HCT116 (cell line): Measurements from ENCODE around the gene IPO11. TPM values are rescaled to one million over a fixed set of nuclear protein-coding genes. Genes with fewer than 3 reads are reported as not detected.

ENCODE experiments used
- ATAC-seq: fragments of 200-7000 bp; cut with Tn5 transposase; 2 replicates; pipeline ENCODE4 v1.9.1; 2020; ENCODE audit warnings: mild to moderate bottlenecking, moderate library complexity
- BruUV-seq: library from RNA; stranded (reverse); fragments of 400-500 nt; replicated peaks from 2 replicates; lab custom pipeline; 2021; lab: Mats Ljungman, UMichigan
- CTCF ChIA-PET: fragments of 300-600 bp; sonication (Branson Sonifier 250); formaldehyde crosslinking; loops from one replicate; lab custom pipeline; 2021; ENCODE audit warnings: antibody characterized with exemption; lab: Charles Lee
- POLR2A ChIA-PET: fragments of 300-600, 350-600 bp; sonication (Branson Sonifier 250); formaldehyde crosslinking; loops from one replicate; lab custom pipeline; 2021; ENCODE audit warnings: antibody characterized with exemption; lab: Charles Lee
- RAD21 ChIA-PET, 2 experiments: fragments of 300-600 bp; sonication (Branson Sonifier 250); formaldehyde crosslinking; loops; one replicate each; lab custom pipeline; 2023; ENCODE audit warnings: low total read pairs in 2 of 2; ENCODE audit not compliant: uncharacterized antibody in 2 of 2, unreplicated experiment in 2 of 2, low non-redundant PET in 1 of 2; lab: Charles Lee
- DNase-seq: peaks from one replicate; pipeline ENCODE4 v3.0.0-alpha.2; 2010; ENCODE audit warnings: low read depth, low spot score
- H2AFZ ChIP-seq: fragments of 200-600 bp; shearing (Covaris generic), sonication (generic); 2 replicates; pipeline ENCODE4 v1.6.1; 2017; ENCODE audit warnings: low read depth, mixed run types, mixed read lengths, antibody characterized with exemption, low read length; ENCODE audit not compliant: poor library complexity, severe bottlenecking
- H3K27ac ChIP-seq: 2 replicates; pipeline ENCODE4 v1.5.1; 2012; ENCODE audit warnings: low read depth, low read length
- H3K27me3 ChIP-seq: fragments of 200-600 bp; sonication (generic); 2 replicates; pipeline ENCODE4 v1.6.1; 2016; ENCODE audit warnings: mixed run types, low read length, mixed read lengths; ENCODE audit not compliant: insufficient read depth
- H3K36me3 ChIP-seq, 2 experiments: fragments of 200-500 bp in 1 of 2; fragments of 200-600 bp in 1 of 2; sonication (Bioruptor generic) in 1 of 2; sonication (generic) in 1 of 2; 2 replicates each; pipeline versions ENCODE4 v1.5.1 to v1.6.1; 2014 to 2016; ENCODE audit warnings: low read length in 2 of 2, inconsistent platforms in 1 of 2, mixed read lengths in 1 of 2, mixed run types in 1 of 2; ENCODE audit not compliant: insufficient read depth in 2 of 2, control insufficient read depth in 1 of 2
- H3K4me1 ChIP-seq, 2 experiments: fragments of 200-600 bp in 1 of 2; sonication (generic) in 1 of 2; 2 replicates each; pipeline versions ENCODE4 v1.5.1 to v1.6.1; 2012 to 2017; ENCODE audit warnings: low read length in 2 of 2, inconsistent platforms in 1 of 2, mild to moderate bottlenecking in 1 of 2, mixed read lengths in 1 of 2, mixed run types in 1 of 2, moderate library complexity in 1 of 2; ENCODE audit not compliant: insufficient read depth in 2 of 2, control insufficient read depth in 1 of 2
- H3K4me2 ChIP-seq: fragments of 200-600 bp; sonication (generic); 2 replicates; pipeline ENCODE4 v1.6.1; 2017; ENCODE audit warnings: mixed run types, low read length, mixed read lengths
- H3K4me3 ChIP-seq, 2 experiments: fragments of 200-600 bp in 1 of 2; sonication (generic) in 1 of 2; replicated peaks in 1 of 2; 2 replicates each; pipeline ENCODE4 v1.5.1; 2011 to 2016; ENCODE audit warnings: low read length in 2 of 2, control low read depth in 1 of 2, low read depth in 1 of 2, mild to moderate bottlenecking in 1 of 2, mixed read lengths in 1 of 2, mixed run types in 1 of 2
- H3K79me2 ChIP-seq: fragments of 200-600 bp; sonication (generic); 2 replicates; pipeline ENCODE4 v1.6.1; 2017; ENCODE audit warnings: mild to moderate bottlenecking, mixed run types, low read length, moderate library complexity, mixed read lengths; ENCODE audit not compliant: insufficient read depth
- H3K9ac ChIP-seq: fragments of 200-600 bp; sonication (generic); 2 replicates; pipeline ENCODE4 v1.6.1; 2016; ENCODE audit warnings: low read length, mixed read lengths
- H3K9me2 ChIP-seq: fragments of 200-600 bp; sonication (generic), shearing (Covaris generic); 2 replicates; pipeline ENCODE4 v1.6.1; 2017; ENCODE audit warnings: mixed run types, mild to moderate bottlenecking, moderate library complexity; ENCODE audit not compliant: insufficient read depth
- H3K9me3 ChIP-seq, 2 experiments: fragments of 200-500 bp in 1 of 2; fragments of 200-600 bp in 1 of 2; sonication (Bioruptor generic) in 1 of 2; sonication (generic) in 1 of 2; 2 replicates each; pipeline ENCODE4 v1.6.1; 2014 to 2017; ENCODE audit warnings: low read length in 2 of 2, mixed read lengths in 2 of 2, inconsistent platforms in 1 of 2, low read depth in 1 of 2, mild to moderate bottlenecking in 1 of 2, mixed run types in 1 of 2, moderate library complexity in 1 of 2; ENCODE audit not compliant: control insufficient read depth in 1 of 2, insufficient read depth in 1 of 2
- H4K20me1 ChIP-seq: fragments of 200-600 bp; sonication (generic), shearing (Covaris generic); 2 replicates; pipeline ENCODE4 v1.6.1; 2017; ENCODE audit warnings: mixed run types, mild to moderate bottlenecking, moderate library complexity; ENCODE audit not compliant: insufficient read depth
- ELF1 ChIP-seq: IDR thresholded peaks from 2 replicates; pipeline ENCODE4 v1.6.1; 2012; ENCODE audit warnings: low read depth, borderline replicate concordance
- EZH2 ChIP-seq: fragments of 200-600 bp; sonication (generic); IDR thresholded peaks from 2 replicates; pipeline ENCODE4 v1.6.1; 2017; ENCODE audit warnings: antibody characterized with exemption, mixed run types
- JUND ChIP-seq: IDR thresholded peaks from 2 replicates; pipeline ENCODE4 v1.6.1; 2012
- RAD21 ChIP-seq: IDR thresholded peaks from 2 replicates; pipeline ENCODE4 v1.6.1; 2012; ENCODE audit warnings: low read depth, mild to moderate bottlenecking
- SP1 ChIP-seq: IDR thresholded peaks from 2 replicates; pipeline ENCODE4 v1.6.1; 2012; ENCODE audit warnings: low read depth
- YY1 ChIP-seq: IDR thresholded peaks from 2 replicates; pipeline ENCODE4 v1.6.1; 2011; ENCODE audit warnings: low read length, low read depth, moderate library complexity, mild to moderate bottlenecking; ENCODE audit not compliant: insufficient replicate concordance; ENCODE audit errors: extremely low read depth
- ZBTB33 ChIP-seq: IDR thresholded peaks from 2 replicates; pipeline ENCODE4 v1.6.1; 2011; ENCODE audit warnings: mild to moderate bottlenecking, low read length, moderate library complexity; ENCODE audit not compliant: insufficient replicate concordance; ENCODE audit errors: extremely low read depth
- intact Hi-C: fragments of 100-400 bp; cut with micrococcal nuclease; formaldehyde crosslinking; loops from 2 replicates; pipeline ENCODE4 v1.10.0; 2022
- total RNA-seq: library from RNA; stranded (reverse); gene quantifications from one replicate; pipeline ENCODE4 v1.2.1, GENCODE V29; 2021; ENCODE audit not compliant: unreplicated experiment

Gene IPO11
- total RNA-seq, 1 experiment from 2014 or later: 55.1 TPM

DNA sequence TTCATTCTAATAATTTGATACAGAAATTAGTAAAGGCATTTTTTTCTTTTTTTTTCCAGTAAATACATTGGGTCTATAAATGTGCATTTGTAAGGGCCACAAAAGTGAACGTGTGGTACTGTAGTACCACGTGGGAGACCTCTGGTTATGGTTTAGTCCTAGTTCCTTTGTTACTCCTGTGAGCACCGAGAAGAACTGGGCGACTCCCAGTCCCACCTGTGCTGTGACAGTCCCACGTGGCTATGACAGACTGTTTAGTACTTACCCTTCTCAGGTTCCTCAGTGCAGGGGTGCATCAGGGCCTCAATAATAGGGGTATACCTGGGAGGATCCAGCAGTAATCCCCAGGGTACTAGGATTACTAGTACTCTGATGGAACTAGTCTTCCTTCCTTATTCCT lies 215.3 kb downstream of the IPO11 start:
- ATAC-seq: no peak
- H3K9me3 ChIP-seq: no peaks in the 10 kb centered on the region
- H3K9ac ChIP-seq: no peak overlapping the region
- H3K4me1 ChIP-seq: no peaks in the 10 kb centered on the region
- no peaks in the 10 kb centered on the region for H3K79me2 ChIP-seq
- H4K20me1 ChIP-seq: no peaks in the 10 kb centered on the region
- H2AFZ ChIP-seq: no peak overlapping the region
- no peaks in the 10 kb centered on the region for H3K27me3 ChIP-seq
- intact Hi-C loops: no loop called here
- no peak overlapping the region for H3K4me2 ChIP-seq
- no TSS peak for BruUV-seq
- H3K9me2 ChIP-seq: no peaks in the 10 kb centered on the region
- H3K36me3 ChIP-seq: peaks cover 0 to 12% of the 10 kb centered on the region in 2 experiments; a peak in 2 of 4 replicates
- ChIA-PET CTCF (no interaction called here), POLR2A (no interaction called here), RAD21 (no interaction called here)
- no peak overlapping the region for H3K4me3 ChIP-seq
- no peak overlapping the region for H3K27ac ChIP-seq
- TF ChIP-seq SP1 (no peak), JUND (no peak), RAD21 (no peak), EZH2 (no peak)
- no peak for DNase-seq

GRCh38 chr5:62631909-62632580 lies 219.5 kb downstream of the IPO11 start:
- ATAC-seq: no peak
- H3K36me3 ChIP-seq: peaks cover 0 to 12% of the 10 kb centered on the region in 2 experiments; a peak in 2 of 4 replicates
- no peaks in the 10 kb centered on the region for H3K4me1 ChIP-seq
- no TSS peak for BruUV-seq
- TF ChIP-seq ZBTB33: no peak
- TF ChIP-seq YY1: no peak
- TF ChIP-seq ELF1: no peak
- no peak overlapping the region for H3K27ac ChIP-seq
- no peaks in the 10 kb centered on the region for H3K9me2 ChIP-seq
- DNase-seq: no peak
- no peaks in the 10 kb centered on the region for H3K79me2 ChIP-seq
- intact Hi-C loops: no loop called here
- no peaks in the 10 kb centered on the region for H4K20me1 ChIP-seq
- no peak overlapping the region for H3K9ac ChIP-seq
- H3K4me2 ChIP-seq: no peak overlapping the region
- RAD21 ChIA-PET: no interaction called here
- no peaks in the 10 kb centered on the region for H3K9me3 ChIP-seq
- H3K4me3 ChIP-seq: no peak overlapping the region
- POLR2A ChIA-PET: no interaction called here
- H2AFZ ChIP-seq: no peak overlapping the region
- H3K27me3 ChIP-seq: no peaks in the 10 kb centered on the region
- CTCF ChIA-PET: no interaction called here
